NCI-H345 treated with DMSO at 0.1 percent for 48 hours (cell line): ENCODE measurements around the gene IPMK.

Experiments used
- DNase-seq: peaks from one replicate; lab custom pipeline; 2025; ENCODE audit not compliant: unreplicated experiment; lab: John Stamatoyannopoulos, UW

IPMK gene

GRCh38 chr10:58267713-58268453 lies at the start of gene IPMK:
Gene IPMK, minus strand, starts transcription at chr10:58267894. Its CDS starts 283 bp downstream, at chr10:58267611.
- DNase-seq: peak; percentile 65

- no peak for DNase-seq
Observed at GRCh38 chr10:58316874-58317273, 49.2 kb upstream of the IPMK start.

- no peak for DNase-seq
Observed at GRCh38 chr10:58311026-58311425, 43.3 kb upstream of the IPMK start.

- no peak for DNase-seq
Observed at GRCh38 chr10:58307676-58308075, 40.0 kb upstream of the IPMK start.

- DNase-seq: no peak
Observed at GRCh38 chr10:58305821-58306220, 38.1 kb upstream of the IPMK start.

GRCh38 chr10:58304099-58304633 lies 36.5 kb upstream of the IPMK start:
- no peak for DNase-seq

GRCh38 chr10:58302254-58302653 lies 34.6 kb upstream of the IPMK start:
- no peak for DNase-seq

GRCh38 chr10:58300676-58301075 lies 33.0 kb upstream of the IPMK start:
- DNase-seq: peak; percentile 25

- DNase-seq: peak; percentile 0
Observed at GRCh38 chr10:58299580-58299979, 31.9 kb upstream of the IPMK start.

GRCh38 chr10:58293989-58294388 lies 26.3 kb upstream of the IPMK start:
- DNase-seq: no peak

- DNase-seq: peak; percentile 15
Observed at GRCh38 chr10:58291538-58292174, 24.0 kb upstream of the IPMK start.

GRCh38 chr10:58282615-58283014 lies 14.9 kb upstream of the IPMK start:
- no peak for DNase-seq

- no peak for DNase-seq
Observed at GRCh38 chr10:58281092-58281752, 13.5 kb upstream of the IPMK start.

- no peak for DNase-seq
Observed at GRCh38 chr10:58280477-58280876, 12.8 kb upstream of the IPMK start.

GRCh38 chr10:58278962-58279307 lies 11.2 kb upstream of the IPMK start:
- DNase-seq: no peak

- DNase-seq: no peak
Observed at GRCh38 chr10:58278274-58278961, 10.7 kb upstream of the IPMK start.

GRCh38 chr10:58275908-58276307 lies 8.2 kb upstream of the IPMK start:
- DNase-seq: no peak

- DNase-seq: no peak
Observed at GRCh38 chr10:58275261-58275660, 7.6 kb upstream of the IPMK start.

GRCh38 chr10:58269782-58270290 lies 2.1 kb upstream of the IPMK start:
- no peak for DNase-seq

GRCh38 chr10:58268946-58269781 lies 1.5 kb upstream of the IPMK start, which contains the start of gene CISD1:
Gene CISD1, plus strand, starts transcription at chr10:58269162. Its CDS starts 112 bp downstream, at chr10:58269274.
- DNase-seq: peak; percentile 90
